OCI-LY1 (cell line): ENCODE data around the gene BTBD2.

ENCODE experiments used
- EZH2 ChIP-seq: fragments of 200-600 bp; sonication (generic), shearing (Covaris generic); IDR thresholded peaks from 2 replicates; pipeline ENCODE4 v1.8.0; 2017; ENCODE audit warnings: borderline replicate concordance, mixed run types, mild to moderate bottlenecking, antibody characterized with exemption, low read length, moderate library complexity, mixed read lengths
- TF ChIP-seq, protein P1 (sequence below): fragments of 200-600 bp; sonication (generic), shearing (Covaris generic); IDR thresholded peaks from 2 replicates; pipeline ENCODE4 v1.5.1; 2017; ENCODE audit warnings: mild to moderate bottlenecking, antibody characterized with exemption, low read length, moderate library complexity, mixed read lengths

DNA sequence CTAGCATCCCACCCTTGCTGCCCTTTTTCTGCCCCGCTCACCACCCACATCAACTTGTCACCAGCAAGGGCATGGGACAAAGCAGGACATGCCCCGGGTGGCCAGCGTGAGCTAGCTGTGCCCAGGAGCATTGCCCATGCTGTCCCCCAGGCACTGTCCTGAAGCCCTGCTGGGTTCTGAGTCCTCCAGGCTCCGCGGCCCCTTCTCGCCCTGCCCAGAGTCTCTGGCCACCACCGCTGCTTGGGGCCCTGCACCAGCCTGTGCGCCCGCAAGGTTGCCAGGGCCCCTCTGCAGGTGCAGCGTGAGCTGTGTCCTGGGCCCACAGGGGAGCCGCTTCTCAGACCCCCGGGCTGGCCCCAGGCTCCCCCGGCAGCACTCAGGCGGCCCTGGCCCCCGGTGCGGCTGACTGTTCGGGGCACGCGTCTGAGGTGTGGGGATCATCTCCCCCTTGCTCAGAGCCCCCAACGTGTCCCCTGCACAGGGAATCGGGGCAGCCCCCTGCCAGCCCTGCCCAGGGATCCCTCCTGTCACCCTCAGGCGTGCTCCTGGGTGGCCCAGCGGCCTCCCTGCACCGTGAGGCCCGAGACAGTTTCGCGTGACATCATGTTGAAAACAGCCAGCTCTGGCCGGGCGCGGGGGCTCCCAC is 70.5 kb downstream of the BTBD2 start:
- TF ChIP-seq, protein P1, sequence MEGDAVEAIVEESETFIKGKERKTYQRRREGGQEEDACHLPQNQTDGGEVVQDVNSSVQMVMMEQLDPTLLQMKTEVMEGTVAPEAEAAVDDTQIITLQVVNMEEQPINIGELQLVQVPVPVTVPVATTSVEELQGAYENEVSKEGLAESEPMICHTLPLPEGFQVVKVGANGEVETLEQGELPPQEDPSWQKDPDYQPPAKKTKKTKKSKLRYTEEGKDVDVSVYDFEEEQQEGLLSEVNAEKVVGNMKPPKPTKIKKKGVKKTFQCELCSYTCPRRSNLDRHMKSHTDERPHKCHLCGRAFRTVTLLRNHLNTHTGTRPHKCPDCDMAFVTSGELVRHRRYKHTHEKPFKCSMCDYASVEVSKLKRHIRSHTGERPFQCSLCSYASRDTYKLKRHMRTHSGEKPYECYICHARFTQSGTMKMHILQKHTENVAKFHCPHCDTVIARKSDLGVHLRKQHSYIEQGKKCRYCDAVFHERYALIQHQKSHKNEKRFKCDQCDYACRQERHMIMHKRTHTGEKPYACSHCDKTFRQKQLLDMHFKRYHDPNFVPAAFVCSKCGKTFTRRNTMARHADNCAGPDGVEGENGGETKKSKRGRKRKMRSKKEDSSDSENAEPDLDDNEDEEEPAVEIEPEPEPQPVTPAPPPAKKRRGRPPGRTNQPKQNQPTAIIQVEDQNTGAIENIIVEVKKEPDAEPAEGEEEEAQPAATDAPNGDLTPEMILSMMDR = no peak
- TF ChIP-seq EZH2 = no peak
